ENCODE results near the gene MB21D2. TPM values are rescaled to one million over a fixed set of nuclear protein-coding genes. Genes with fewer than 3 reads are reported as not detected.

Gene MB21D2
- total RNA-seq, 1 donor from 2014 or later: 15.1 TPM

GRCh38 chr3:192751148-192751547 is 166.5 kb downstream of the MB21D2 start:
- Mint-ChIP-seq H3K9me3 (no peaks in the 10 kb centered on the region), H3K4me1 (no peaks in the 10 kb centered on the region), H3K27ac (no peak overlapping the region), H3K4me3 (no peak overlapping the region), H3K27me3 (ENCODE audit: insufficient read depth, low read depth) (no peaks in the 10 kb centered on the region), H3K36me3 (no peaks in the 10 kb centered on the region)
- no peak for DNase-seq (ENCODE audit: low spot score)
- Histone ChIP-seq H3K27ac (no peak overlapping the region), H4K20me1 (ENCODE audit: low read depth) (no peaks in the 10 kb centered on the region), H3K27me3 (no peaks in the 10 kb centered on the region), H3K4me3 (no peak overlapping the region), H3K9me3 (ENCODE audit: low read depth) (no peaks in the 10 kb centered on the region), H3F3A (ENCODE audit: low read depth) (no peaks in the 10 kb centered on the region), H3K9ac (no peak overlapping the region), H3K36me3 (no peaks in the 10 kb centered on the region), H3K79me2 (ENCODE audit: low read depth) (no peaks in the 10 kb centered on the region), H2AFZ (replicated peaks) (no peak overlapping the region), H3K4me2 (no peak overlapping the region), H3K4me1 (peaks cover 6% of the 10 kb centered on the region)
- TF ChIP-seq EZH2 (IDR thresholded peaks at IDR 0.05): no peak
- TF ChIP-seq CTCF (IDR thresholded peaks at IDR 0.05): no peak
- no peak for TF ChIP-seq EZH2phosphoT487 (IDR thresholded peaks at IDR 0.05)

GRCh38 chr3:192750201-192750600 is 167.5 kb downstream of the MB21D2 start:
- H3K4me3 Mint-ChIP-seq: no peak overlapping the region
- no peaks in the 10 kb centered on the region for H3K9me3 Mint-ChIP-seq
- Histone ChIP-seq H3K9me3 (ENCODE audit: low read depth) (no peaks in the 10 kb centered on the region), H3K9ac (no peak overlapping the region), H3K4me2 (no peak overlapping the region), H3F3A (ENCODE audit: low read depth) (no peaks in the 10 kb centered on the region), H4K20me1 (ENCODE audit: low read depth) (no peaks in the 10 kb centered on the region), H3K27ac (no peak overlapping the region), H3K79me2 (ENCODE audit: low read depth) (no peaks in the 10 kb centered on the region), H3K36me3 (no peaks in the 10 kb centered on the region), H3K4me1 (peaks cover 6% of the 10 kb centered on the region), H3K27me3 (no peaks in the 10 kb centered on the region), H2AFZ (replicated peaks) (no peak overlapping the region), H3K4me3 (no peak overlapping the region)
- no peaks in the 10 kb centered on the region for H3K36me3 Mint-ChIP-seq
- H3K4me1 Mint-ChIP-seq: no peaks in the 10 kb centered on the region
- TF ChIP-seq EZH2phosphoT487 (IDR thresholded peaks at IDR 0.05): no peak
- no peak for TF ChIP-seq EZH2 (IDR thresholded peaks at IDR 0.05)
- TF ChIP-seq CTCF (IDR thresholded peaks at IDR 0.05): no peak
- H3K27ac Mint-ChIP-seq: no peak overlapping the region
- DNase-seq (ENCODE audit: low spot score): no peak
- H3K27me3 Mint-ChIP-seq (ENCODE audit: insufficient read depth, low read depth): no peaks in the 10 kb centered on the region

GRCh38 chr3:192747746-192748145 is 169.9 kb downstream of the MB21D2 start:
- DNase-seq (ENCODE audit: low spot score): no peak
- no peaks in the 10 kb centered on the region for H3K4me1 Mint-ChIP-seq
- no peaks in the 10 kb centered on the region for H3K9me3 ChIP-seq (ENCODE audit: low read depth)
- no peaks in the 10 kb centered on the region for H4K20me1 ChIP-seq (ENCODE audit: low read depth)
- H3K4me3 ChIP-seq: no peak overlapping the region
- no peak overlapping the region for H3K27ac Mint-ChIP-seq
- H3K4me1 ChIP-seq: peaks cover 6% of the 10 kb centered on the region
- H3K9me3 Mint-ChIP-seq: no peaks in the 10 kb centered on the region
- H3K36me3 ChIP-seq: no peaks in the 10 kb centered on the region
- H2AFZ ChIP-seq (replicated peaks): no peak overlapping the region
- no peak overlapping the region for H3K27ac ChIP-seq
- H3K4me3 Mint-ChIP-seq: no peak overlapping the region
- H3K36me3 Mint-ChIP-seq: no peaks in the 10 kb centered on the region
- H3K9ac ChIP-seq: no peak overlapping the region
- no peaks in the 10 kb centered on the region for H3K27me3 Mint-ChIP-seq (ENCODE audit: insufficient read depth, low read depth)
- no peak overlapping the region for H3K4me2 ChIP-seq
- H3K79me2 ChIP-seq (ENCODE audit: low read depth): no peaks in the 10 kb centered on the region
- no peak for TF ChIP-seq EZH2 (IDR thresholded peaks at IDR 0.05)
- no peak for TF ChIP-seq EZH2phosphoT487 (IDR thresholded peaks at IDR 0.05)
- TF ChIP-seq CTCF (IDR thresholded peaks at IDR 0.05): no peak
- no peaks in the 10 kb centered on the region for H3F3A ChIP-seq (ENCODE audit: low read depth)
- no peaks in the 10 kb centered on the region for H3K27me3 ChIP-seq
